ENCODE data around the gene AIG1. TPM values are rescaled to one million over a fixed set of nuclear protein-coding genes. Genes with fewer than 3 reads are reported as not detected.

AIG1 gene
- total RNA-seq, 2 donors from 2014 or later = 32.9 to 53.6 TPM

DNA sequence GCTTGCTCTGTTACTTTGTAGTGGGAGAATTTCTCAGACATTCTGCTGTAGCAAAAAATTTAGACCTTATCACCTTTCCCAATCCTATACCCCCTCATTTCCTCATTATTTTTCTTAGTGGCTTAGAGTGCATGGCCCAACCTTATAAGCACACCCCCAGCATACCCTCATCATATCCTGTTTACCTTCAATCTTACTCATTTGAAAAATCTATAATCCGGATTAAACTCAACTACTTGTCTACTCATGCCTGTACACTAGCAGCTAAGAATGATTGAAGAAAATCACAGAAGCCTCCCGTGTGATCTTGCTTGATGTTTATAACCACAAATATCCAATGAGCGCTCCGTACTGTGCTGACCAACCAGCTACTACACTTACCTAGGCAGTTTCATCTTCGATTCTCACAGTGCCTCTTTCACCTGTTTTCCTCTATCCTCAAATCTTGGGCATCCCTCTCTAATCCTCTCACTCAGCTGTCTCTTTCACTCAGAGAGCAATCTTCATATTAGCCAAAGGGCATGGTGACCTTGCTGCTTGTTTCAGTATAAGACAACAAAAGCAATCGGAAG lies 36.6 kb downstream of the AIG1 start:
- Histone ChIP-seq H3K4me3 (no peak overlapping the region), H3K9me3 (no peaks in the 10 kb centered on the region), H3K27ac (no peak overlapping the region), H3K27me3 (replicated peaks; ENCODE audit: insufficient read depth) (no peaks in the 10 kb centered on the region), H3K4me1 (ENCODE audit: control insufficient read depth in 1 of 2, low read depth in 2 of 2) (no peaks in the 10 kb centered on the region), H3K36me3 (no peaks in the 10 kb centered on the region)
- TF ChIP-seq, protein P1, sequence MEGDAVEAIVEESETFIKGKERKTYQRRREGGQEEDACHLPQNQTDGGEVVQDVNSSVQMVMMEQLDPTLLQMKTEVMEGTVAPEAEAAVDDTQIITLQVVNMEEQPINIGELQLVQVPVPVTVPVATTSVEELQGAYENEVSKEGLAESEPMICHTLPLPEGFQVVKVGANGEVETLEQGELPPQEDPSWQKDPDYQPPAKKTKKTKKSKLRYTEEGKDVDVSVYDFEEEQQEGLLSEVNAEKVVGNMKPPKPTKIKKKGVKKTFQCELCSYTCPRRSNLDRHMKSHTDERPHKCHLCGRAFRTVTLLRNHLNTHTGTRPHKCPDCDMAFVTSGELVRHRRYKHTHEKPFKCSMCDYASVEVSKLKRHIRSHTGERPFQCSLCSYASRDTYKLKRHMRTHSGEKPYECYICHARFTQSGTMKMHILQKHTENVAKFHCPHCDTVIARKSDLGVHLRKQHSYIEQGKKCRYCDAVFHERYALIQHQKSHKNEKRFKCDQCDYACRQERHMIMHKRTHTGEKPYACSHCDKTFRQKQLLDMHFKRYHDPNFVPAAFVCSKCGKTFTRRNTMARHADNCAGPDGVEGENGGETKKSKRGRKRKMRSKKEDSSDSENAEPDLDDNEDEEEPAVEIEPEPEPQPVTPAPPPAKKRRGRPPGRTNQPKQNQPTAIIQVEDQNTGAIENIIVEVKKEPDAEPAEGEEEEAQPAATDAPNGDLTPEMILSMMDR (IDR thresholded peaks at IDR 0.05) = no peak
- ATAC-seq (ENCODE audit: insufficient number of reproducible peaks, low FRiP score, low read depth) = no peak
- DNase-seq (ENCODE audit: low spot score) = no peak

DNA sequence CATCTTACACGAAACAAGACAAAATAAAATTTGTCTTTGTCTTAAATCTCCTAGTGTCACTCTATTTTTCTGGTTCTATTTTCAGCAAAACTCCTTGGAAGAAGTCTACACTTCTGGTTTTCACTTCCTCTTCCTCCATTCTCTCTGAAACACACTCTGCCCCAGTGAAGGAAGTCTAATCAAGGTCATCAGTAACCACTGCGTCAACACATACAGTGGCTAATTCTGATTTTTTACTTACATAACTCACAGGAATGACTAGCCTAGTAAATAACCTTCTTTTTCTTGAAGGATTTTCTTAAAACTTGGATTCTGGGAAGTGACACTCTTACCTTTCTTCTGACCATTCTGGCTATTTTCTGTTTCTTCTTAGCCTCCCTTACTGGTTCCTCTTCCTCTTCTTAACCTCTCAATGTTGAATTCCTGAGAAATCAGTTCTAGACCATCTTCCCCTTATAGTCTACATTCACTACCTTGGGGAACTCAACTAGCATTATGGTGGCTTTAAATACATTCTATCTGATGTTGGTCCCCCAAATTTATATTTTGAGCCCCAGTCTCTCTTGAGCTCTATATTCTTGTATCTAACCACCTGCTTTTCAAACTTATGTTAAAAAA lies 37.5 kb downstream of the AIG1 start:
- no peaks in the 10 kb centered on the region for H3K4me1 ChIP-seq (ENCODE audit: control insufficient read depth in 1 of 2, low read depth in 2 of 2)
- DNase-seq (ENCODE audit: low spot score) (no peak), ATAC-seq (ENCODE audit: insufficient number of reproducible peaks, low FRiP score, low read depth) (no peak)
- no peaks in the 10 kb centered on the region for H3K36me3 ChIP-seq
- H3K4me3 ChIP-seq = no peak overlapping the region
- H3K27me3 ChIP-seq (replicated peaks; ENCODE audit: insufficient read depth) = no peaks in the 10 kb centered on the region
- no peak overlapping the region for H3K27ac ChIP-seq
- no peaks in the 10 kb centered on the region for H3K9me3 ChIP-seq
- TF ChIP-seq, protein P1 (IDR thresholded peaks at IDR 0.05) = no peak

DNA sequence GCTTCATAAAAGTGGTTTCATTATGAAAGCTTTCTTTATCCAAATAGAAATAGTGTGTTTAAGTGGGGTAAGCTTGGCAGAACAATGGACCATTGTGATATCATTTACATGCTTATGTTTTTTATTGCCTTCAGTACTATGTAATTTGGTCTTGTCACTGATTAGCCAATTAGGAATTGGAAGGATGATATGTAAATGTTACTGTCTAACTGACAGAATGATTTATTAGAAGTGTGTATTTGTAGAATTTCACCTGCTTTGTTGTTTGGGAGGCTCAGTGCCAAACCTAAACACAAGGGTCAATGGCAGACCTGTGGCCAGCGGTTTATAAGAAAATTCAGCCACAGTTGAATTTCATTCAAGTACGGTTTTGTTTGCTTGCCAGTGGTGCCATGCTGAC lies 39.0 kb downstream of the AIG1 start:
- Histone ChIP-seq H3K4me3 (no peak overlapping the region), H3K4me1 (ENCODE audit: control insufficient read depth in 1 of 2, low read depth in 2 of 2) (no peaks in the 10 kb centered on the region), H3K36me3 (no peaks in the 10 kb centered on the region), H3K27ac (no peak overlapping the region), H3K27me3 (replicated peaks; ENCODE audit: insufficient read depth) (no peaks in the 10 kb centered on the region), H3K9me3 (no peaks in the 10 kb centered on the region)
- DNase-seq (ENCODE audit: low spot score) = no peak
- TF ChIP-seq, protein P1 (IDR thresholded peaks at IDR 0.05) = no peak
- ATAC-seq (ENCODE audit: insufficient number of reproducible peaks, low FRiP score, low read depth) = no peak

DNA sequence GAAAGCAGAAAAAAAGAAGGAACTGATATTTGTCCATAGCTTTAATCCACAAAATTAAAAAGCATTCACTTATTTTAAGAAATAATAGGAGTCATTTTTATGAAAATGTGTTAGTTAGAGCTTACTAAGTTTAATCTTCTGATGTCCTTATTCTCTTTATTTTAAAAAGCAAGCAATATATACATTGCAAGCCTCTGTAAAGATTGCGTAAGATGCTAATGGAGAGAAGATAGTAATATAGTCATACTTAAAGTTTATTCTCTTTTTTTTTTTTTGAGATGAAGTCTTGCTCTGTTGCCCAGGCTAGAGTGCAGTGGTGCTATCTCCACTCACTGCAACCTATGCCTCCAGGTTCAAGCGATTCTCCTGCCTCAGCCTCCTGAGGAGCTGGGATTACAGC lies 39.7 kb downstream of the AIG1 start:
- TF ChIP-seq, protein P1 (IDR thresholded peaks at IDR 0.05) = no peak
- no peaks in the 10 kb centered on the region for H3K9me3 ChIP-seq
- H3K27ac ChIP-seq = no peak overlapping the region
- no peaks in the 10 kb centered on the region for H3K27me3 ChIP-seq (replicated peaks; ENCODE audit: insufficient read depth)
- H3K4me3 ChIP-seq = no peak overlapping the region
- no peaks in the 10 kb centered on the region for H3K4me1 ChIP-seq (ENCODE audit: control insufficient read depth in 1 of 2, low read depth in 2 of 2)
- ATAC-seq (ENCODE audit: insufficient number of reproducible peaks, low FRiP score, low read depth) = no peak
- H3K36me3 ChIP-seq = no peaks in the 10 kb centered on the region
- DNase-seq (ENCODE audit: low spot score) = no peak

DNA sequence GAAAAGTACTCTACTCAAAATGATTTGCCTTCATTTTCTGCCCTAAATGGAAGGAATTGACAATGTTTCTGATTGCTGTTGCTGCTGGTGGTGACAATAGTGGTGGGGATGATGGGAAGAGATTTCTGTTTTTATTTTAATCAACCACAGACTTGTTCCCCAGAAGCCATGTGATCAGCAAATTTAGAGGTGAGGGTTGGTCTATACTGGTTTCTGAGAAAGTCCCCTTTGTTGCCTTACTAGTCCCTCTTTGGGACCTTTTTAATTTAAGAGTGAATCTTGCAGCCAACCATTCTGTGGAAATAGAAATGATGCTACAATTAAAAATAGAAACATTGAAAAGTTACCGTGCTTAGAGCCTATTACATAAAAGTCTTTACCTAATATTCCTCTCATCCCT lies 43.2 kb downstream of the AIG1 start:
- Histone ChIP-seq H3K27ac (no peak overlapping the region), H3K4me1 (ENCODE audit: control insufficient read depth in 1 of 2, low read depth in 2 of 2) (peaks cover 0 to 3% of the 10 kb centered on the region in 2 donors), H3K4me3 (no peak overlapping the region), H3K36me3 (no peaks in the 10 kb centered on the region), H3K9me3 (no peaks in the 10 kb centered on the region), H3K27me3 (replicated peaks; ENCODE audit: insufficient read depth) (no peaks in the 10 kb centered on the region)
- no peak for ATAC-seq (ENCODE audit: insufficient number of reproducible peaks, low FRiP score, low read depth)
- DNase-seq (ENCODE audit: low spot score) = no peak
- TF ChIP-seq, protein P1 (IDR thresholded peaks at IDR 0.05) = no peak

All from thoracic aorta (tissue), 2 donors.